ENCODE data around the gene PIGH.
"Not testable (repeated sequence)": the region's sequence is repeated elsewhere in the genome, so short reads cannot be mapped to it uniquely, and the experiment has no call there.

PIGH gene

GRCh38 chr14:67549734-67550133 is 50.3 kb downstream of the PIGH start:
- H3K27ac ChIP-seq, result peak overlapping the region; percentile 67
- TF ChIP-seq, protein P1, sequence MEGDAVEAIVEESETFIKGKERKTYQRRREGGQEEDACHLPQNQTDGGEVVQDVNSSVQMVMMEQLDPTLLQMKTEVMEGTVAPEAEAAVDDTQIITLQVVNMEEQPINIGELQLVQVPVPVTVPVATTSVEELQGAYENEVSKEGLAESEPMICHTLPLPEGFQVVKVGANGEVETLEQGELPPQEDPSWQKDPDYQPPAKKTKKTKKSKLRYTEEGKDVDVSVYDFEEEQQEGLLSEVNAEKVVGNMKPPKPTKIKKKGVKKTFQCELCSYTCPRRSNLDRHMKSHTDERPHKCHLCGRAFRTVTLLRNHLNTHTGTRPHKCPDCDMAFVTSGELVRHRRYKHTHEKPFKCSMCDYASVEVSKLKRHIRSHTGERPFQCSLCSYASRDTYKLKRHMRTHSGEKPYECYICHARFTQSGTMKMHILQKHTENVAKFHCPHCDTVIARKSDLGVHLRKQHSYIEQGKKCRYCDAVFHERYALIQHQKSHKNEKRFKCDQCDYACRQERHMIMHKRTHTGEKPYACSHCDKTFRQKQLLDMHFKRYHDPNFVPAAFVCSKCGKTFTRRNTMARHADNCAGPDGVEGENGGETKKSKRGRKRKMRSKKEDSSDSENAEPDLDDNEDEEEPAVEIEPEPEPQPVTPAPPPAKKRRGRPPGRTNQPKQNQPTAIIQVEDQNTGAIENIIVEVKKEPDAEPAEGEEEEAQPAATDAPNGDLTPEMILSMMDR (conservative IDR thresholded peaks at IDR 0.05), result no peak

DNA sequence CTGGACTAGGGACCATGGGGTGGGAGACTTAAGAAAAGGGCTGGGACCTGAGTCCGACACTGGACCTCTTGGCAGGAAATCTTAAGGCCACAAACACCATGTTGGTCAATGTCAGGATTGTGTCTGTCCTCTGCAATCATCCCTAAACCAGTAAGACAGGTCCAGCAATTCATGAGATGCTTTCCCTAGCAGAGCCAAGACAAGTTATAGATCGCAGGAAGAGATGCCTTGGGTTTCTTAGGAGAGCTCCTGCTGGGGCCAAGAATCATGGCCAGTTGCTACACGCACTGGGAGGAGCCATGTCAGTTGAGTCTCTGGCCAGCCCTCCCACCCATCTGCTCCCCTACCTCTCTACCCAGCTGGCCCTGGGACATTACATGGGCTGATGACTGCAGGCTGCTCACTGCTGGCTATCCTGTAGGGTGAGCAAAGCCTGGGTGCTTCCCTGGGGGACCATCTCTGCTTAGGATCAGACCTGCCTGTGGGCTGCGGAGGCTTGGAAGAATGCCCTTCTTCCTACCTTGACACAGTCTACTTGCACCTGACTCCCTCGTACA is 52.8 kb downstream of the PIGH start:
- TF ChIP-seq, protein P1 (conservative IDR thresholded peaks at IDR 0.05), result no peak
- H3K27ac ChIP-seq, result peak overlapping the region; percentile 67

DNA sequence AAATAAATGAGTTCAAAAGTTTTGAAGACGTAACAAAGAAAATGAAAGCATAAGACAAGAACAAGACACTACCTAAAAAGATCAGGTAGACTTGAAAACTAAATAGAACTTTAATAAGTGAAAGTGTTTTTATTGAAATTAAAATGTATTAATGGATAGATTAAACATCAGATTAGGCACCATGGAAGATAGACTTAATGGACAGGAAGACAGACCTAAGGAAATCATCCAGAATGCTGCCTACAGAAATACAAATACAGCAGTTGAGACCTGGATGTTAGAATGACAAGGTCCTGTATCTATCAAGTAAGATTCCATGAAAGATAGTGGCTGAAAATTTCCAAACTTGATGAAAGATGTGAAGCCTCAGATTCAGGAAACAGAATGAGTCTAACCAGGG is 55.5 kb downstream of the PIGH start:
- TF ChIP-seq, protein P1 (conservative IDR thresholded peaks at IDR 0.05), result no peak
- no peak overlapping the region for H3K27ac ChIP-seq

DNA sequence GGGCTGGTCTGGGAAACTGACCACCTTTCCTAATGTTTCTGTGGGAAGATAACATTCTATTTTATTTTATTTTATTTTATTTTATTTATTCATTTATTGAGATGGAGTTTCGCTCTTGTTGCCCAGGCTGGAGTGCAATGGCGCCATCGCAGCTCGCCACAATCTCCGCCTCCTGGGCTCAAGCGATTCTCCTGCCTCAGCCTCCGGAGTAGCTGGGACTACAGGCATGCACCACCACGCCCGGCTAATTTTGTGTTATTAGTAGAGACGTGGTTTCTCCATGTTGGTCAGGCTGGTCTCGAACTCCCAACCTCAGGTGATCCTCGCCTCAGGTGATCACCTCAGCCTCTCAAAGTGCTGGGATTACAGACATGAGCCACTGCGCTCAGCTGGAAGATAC is 57.4 kb downstream of the PIGH start:
- not testable (repeated sequence) for H3K27ac ChIP-seq

- H3K27ac ChIP-seq, result no peak overlapping the region
- TF ChIP-seq, protein P1 (conservative IDR thresholded peaks at IDR 0.05), result no peak
These were observed 58.4 kb downstream of the PIGH start for GRCh38 chr14:67541448-67542387.

Data from VCaP (cell line).